H1 (cell line): ENCODE results near the gene TLNRD1. TPM values are rescaled to one million over a fixed set of nuclear protein-coding genes. Genes with fewer than 3 reads are reported as not detected.

Experiments used
- POLR2AphosphoS5 ChIP-seq: IDR thresholded peaks from 2 replicates; pipeline ENCODE4 v1.6.1; 2011; ENCODE audit warnings: low read depth, low read length
- SIN3A ChIP-seq, 2 experiments: IDR thresholded peaks in 1 of 2; conservative IDR thresholded peaks in 1 of 2; 2 replicates each; pipeline ENCODE4 v1.6.1; 2011 to 2012; ENCODE audit warnings: low read length in 2 of 2, improper control_type of control experiment in 1 of 2, low read depth in 1 of 2, mild to moderate bottlenecking in 1 of 2
- TAF1 ChIP-seq: IDR thresholded peaks from 2 replicates; pipeline ENCODE4 v1.6.1; 2011; ENCODE audit warnings: mild to moderate bottlenecking, low read depth, low read length
- polyA plus RNA-seq, 7 experiments: library from polyadenylated mRNA; depleted of rRNA in 3 of 7; stranded (reverse) in 5 of 7; unstranded in 2 of 7; fragments of >200 nt in 5 of 7; fragments of 200-250 nt in 2 of 7; gene quantifications; 1 replicate in 5 of 7; 2 replicates in 1 of 7; 4 replicates in 1 of 7; pipeline versions ENCODE4 v1.2.1 to v1.2.3, GENCODE V29; 2011 to 2013; ENCODE audit warnings: missing spikeins in 2 of 7, mixed read lengths in 2 of 7
- total RNA-seq: library from RNA; stranded (reverse); fragmentation: NEBNext Ultra II Directional; extraction: Animal tissue kit (Norgen Biotek cat#: 25700); gene quantifications from 2 replicates; pipeline ENCODE4 v1.2.1, GENCODE V29; 2021

Gene TLNRD1
- total and polyA plus RNA-seq, 2 of the 8 experiments (the other 6 are each of a cell fraction or from before 2014, with no cell fraction given) = 12.2 to 20.5 TPM

DNA sequence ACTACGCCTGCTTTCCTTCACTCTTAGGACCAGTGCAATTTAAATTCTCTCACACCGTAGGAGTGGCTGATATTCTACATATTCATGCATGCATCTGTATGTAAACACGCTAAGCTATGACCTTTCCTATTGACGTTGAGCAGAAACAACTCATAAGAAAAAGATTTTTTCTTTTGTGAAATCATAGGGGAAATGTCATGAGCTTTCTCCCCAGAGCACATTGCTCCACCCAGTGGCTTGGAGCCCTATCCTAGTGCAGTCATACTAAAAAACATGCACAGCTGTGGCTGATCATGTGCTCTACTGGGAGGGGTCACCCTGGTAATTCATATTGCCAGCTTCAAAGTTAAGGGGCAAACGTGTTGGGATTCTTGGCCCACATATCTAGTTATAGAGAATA lies 9.3 kb upstream of the TLNRD1 start (continued):
- TF ChIP-seq POLR2AphosphoS5 (no peak), SIN3A (conservative IDR thresholded peaks at IDR 0.05 in 1 of 2, IDR thresholded peaks at IDR 0.05 in 1 of 2; ENCODE audit: low read depth in 1 of 2, low read length in 2 of 2) (no peak), TAF1 (no peak)
